Heart right ventricle (tissue), 16 donors: ENCODE data around the gene BET1. TPM values are rescaled to one million over a fixed set of nuclear protein-coding genes. Genes with fewer than 3 reads are reported as not detected.
A peak's percentile ranks its signal among the peaks of the same experiment; 100 is the strongest.

Experiments
- ATAC-seq, 8 donors: fragments of 200-7000 bp; cut with Tn5 transposase; one replicate each; pipeline ENCODE4 v1.9.1; 2020; ENCODE audit warnings: mild to moderate bottlenecking in 8 of 8, moderate library complexity in 8 of 8, moderate number of reproducible peaks in 1 of 8
- DNase-seq, 2 donors: peaks; one replicate each; pipeline ENCODE4 v3.0.0-alpha.2; 2020
- H3K27ac ChIP-seq, 10 donors: fragments of 200-600 bp; sonication (generic) in 2 of 10; one replicate each; pipeline versions ENCODE4 v1.5.0 to v1.8.0; 2020 to 2022; ENCODE audit warnings: mild to moderate bottlenecking in 3 of 10
- H3K27me3 ChIP-seq, 7 donors: fragments of 200-600 bp; one replicate each; pipeline ENCODE4 v1.8.0; 2021 to 2022; ENCODE audit warnings: mild to moderate bottlenecking in 2 of 7
- H3K36me3 ChIP-seq, 9 donors: fragments of 200-600 bp; sonication (generic) in 1 of 9; one replicate each; pipeline versions ENCODE4 v1.5.0 to v1.8.0; 2020 to 2022; ENCODE audit warnings: mild to moderate bottlenecking in 2 of 9
- H3K4me1 ChIP-seq, 9 donors: fragments of 200-600 bp; sonication (generic) in 1 of 9; one replicate each; pipeline versions ENCODE4 v1.5.0 to v1.8.0; 2020 to 2022; ENCODE audit warnings: mild to moderate bottlenecking in 4 of 9
- H3K4me3 ChIP-seq, 10 donors: fragments of 200-600 bp; sonication (generic) in 2 of 10; one replicate each; pipeline versions ENCODE4 v1.5.0 to v1.8.0; 2020 to 2022; ENCODE audit warnings: mild to moderate bottlenecking in 7 of 10, moderate library complexity in 2 of 10
- H3K9me3 ChIP-seq, 11 donors: fragments of 200-600 bp in 10 of 11; sonication (generic) in 2 of 11; one replicate each; pipeline versions ENCODE4 v1.5.0 to v1.8.0; 2013 to 2022; ENCODE audit warnings: mild to moderate bottlenecking in 2 of 11, control low read depth in 1 of 11, moderate library complexity in 1 of 11
- WGBS, 2 donors: extraction: QIAGEN DNeasy Blood & Tissue Kit; methylation state at CpG; one replicate each; pipeline ENCODE4 v1.1.7; 2013; ENCODE audit warnings: inconsistent platforms in 1 of 2; 5-methylcytosine and 5-hydroxymethylcytosine counted together
- intact Hi-C, 10 donors: fragments of 100-400 bp; cut with DNase I; formaldehyde crosslinking; loops; one replicate each; pipeline versions ENCODE4 v1.11.1 to v1.14.2; 2022
- polyA plus RNA-seq, 2 donors: library from polyadenylated mRNA; stranded (reverse); fragments of 200-250 nt; gene quantifications; one replicate each; pipeline ENCODE4 v1.2.3, GENCODE V29; 2013
- total RNA-seq, 10 donors: library from RNA; stranded (reverse); fragmentation: NEBNext Ultra II Directional in 3 of 10; extraction: Animal tissue kit (Norgen Biotek cat#: 25700) in 3 of 10; gene quantifications; one replicate each; pipeline versions ENCODE4 v1.2.1 to v1.2.4, GENCODE V29; 2021 to 2023
- TF ChIP-seq, protein P1 (sequence below), 9 donors: fragments of 200-600 bp; sonication (generic) in 2 of 9; IDR thresholded peaks; one replicate each; pipeline versions ENCODE4 v1.5.0 to v1.8.0; 2021 to 2022; ENCODE audit warnings: antibody characterized with exemption in 9 of 9, mild to moderate bottlenecking in 5 of 9, moderate library complexity in 1 of 9
- donor health status: Arrhythmogenic right ventricular cardiomyopathy.
- donor health status: ischemic (EF 13 %, LVEDD 7.1; RV severe dilation, severe dysfunction).
- donor health status: healthy with polysubstance abuse.
- donor health status: DM: no; HTN: yes; CAD: no.
- donor health status: DM: no; HTN: no; CAD: no.
- donor health status: ischemic (EF 25% LVEDD 6.9; RV normal size, moderate dysfunction).
- donor health status: ischemic (EF 25% LVEDD 5.7; RV mildly dilated, moderate dysfunction).
- donor health status: healthy.
- donor health status: DM: yes; HTN: yes; CAD: no.
- donor health status: Ischemic cardiomyopathy.
- donor health status: ischemic (EF 35%, LVEDD 5.7; RV mildly dilated, moderate dysfunction).
- donor health status: nonischemic (EF 11% LVEDD 7.7; RV severe dilation, severe dysfunction).
- donor health status: DM: yes; HTN: yes; CAD: no.
- donor health status: PGD.
- donor health status: ischemic (EF 29% LVEDD 5.4; RV normal size, mild dysfunction).
- donor health status: nonischemic (EF 23%, LVEDD 6.1; RV moderate dilation, normal function).

Gene BET1
- total and polyA plus RNA-seq, 12 donors: 6.9 to 20.2 (median 11.7) TPM

GRCh38 chr7:93943816-93944540 lies 60.2 kb downstream of the BET1 start:
- H3K4me3 ChIP-seq: no peak overlapping the region
- DNase-seq (no peak), ATAC-seq (no peak)
- intact Hi-C loops: no loop called here
- no peaks in the 10 kb centered on the region for H3K36me3 ChIP-seq
- H3K4me1 ChIP-seq: peaks cover 0 to 39% (median 23%) of the 10 kb centered on the region in 9 donors
- WGBS, 2 donors: 49 to 57% methylated on average over 4 of the region's 4 CpGs
- H3K27ac ChIP-seq: peak overlapping the region in 9 of 10 donors; percentile 18 to 83 (median 47)
- no peaks in the 10 kb centered on the region for H3K27me3 ChIP-seq
- TF ChIP-seq, protein P1, sequence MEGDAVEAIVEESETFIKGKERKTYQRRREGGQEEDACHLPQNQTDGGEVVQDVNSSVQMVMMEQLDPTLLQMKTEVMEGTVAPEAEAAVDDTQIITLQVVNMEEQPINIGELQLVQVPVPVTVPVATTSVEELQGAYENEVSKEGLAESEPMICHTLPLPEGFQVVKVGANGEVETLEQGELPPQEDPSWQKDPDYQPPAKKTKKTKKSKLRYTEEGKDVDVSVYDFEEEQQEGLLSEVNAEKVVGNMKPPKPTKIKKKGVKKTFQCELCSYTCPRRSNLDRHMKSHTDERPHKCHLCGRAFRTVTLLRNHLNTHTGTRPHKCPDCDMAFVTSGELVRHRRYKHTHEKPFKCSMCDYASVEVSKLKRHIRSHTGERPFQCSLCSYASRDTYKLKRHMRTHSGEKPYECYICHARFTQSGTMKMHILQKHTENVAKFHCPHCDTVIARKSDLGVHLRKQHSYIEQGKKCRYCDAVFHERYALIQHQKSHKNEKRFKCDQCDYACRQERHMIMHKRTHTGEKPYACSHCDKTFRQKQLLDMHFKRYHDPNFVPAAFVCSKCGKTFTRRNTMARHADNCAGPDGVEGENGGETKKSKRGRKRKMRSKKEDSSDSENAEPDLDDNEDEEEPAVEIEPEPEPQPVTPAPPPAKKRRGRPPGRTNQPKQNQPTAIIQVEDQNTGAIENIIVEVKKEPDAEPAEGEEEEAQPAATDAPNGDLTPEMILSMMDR (IDR thresholded peaks at IDR 0.05): no peak
- no peaks in the 10 kb centered on the region for H3K9me3 ChIP-seq

Other genes with a start within 250 kb of the BET1 start
- 10 to 100 TPM in 1 of 10 donors, 1 to 10 TPM in 9; 1.1 to 13.4 (median 2.2) TPM for gene TFPI2, start 113.6 kb downstream of the BET1 start, total RNA-seq
- 1 to 10 TPM; 1.8 to 8.5 TPM for gene TFPI2, start 113.6 kb downstream of the BET1 start, polyA plus RNA-seq
- not detected for gene GNGT1, start 97.8 kb downstream of the BET1 start, total RNA-seq
- not detected for gene GNGT1, start 97.8 kb downstream of the BET1 start, polyA plus RNA-seq
- gene GNG11, start 82.6 kb downstream of the BET1 start, total RNA-seq: 10 to 100 TPM; 10.6 to 24.7 (median 14.6) TPM
- gene GNG11, start 82.6 kb downstream of the BET1 start, polyA plus RNA-seq: 10 to 100 TPM; 32.1 to 52.7 TPM